ENCODE measurements around the gene FNDC3B.

The FNDC3B gene

GRCh38 chr3:172175254-172175599, 135.8 kb downstream of the FNDC3B start:
- H2AFZ ChIP-seq (ENCODE audit: low read length), result peak overlapping the region; percentile 3
- no peak overlapping the region for H4K91ac ChIP-seq (ENCODE audit: low read depth, low read length, poor library complexity)
- H3K4ac ChIP-seq (ENCODE audit: low read length), result no peak overlapping the region
- no peak overlapping the region for H3K18ac ChIP-seq (ENCODE audit: low read length)
- no CpG with 5 or more reads among the region's 3 CpGs for WGBS, 2 donors (ENCODE audit: extremely low coverage in 2 of 2, insufficient read length in 2 of 2, insufficient replicate concordance in 1 of 2)
- no peak overlapping the region for H3K23ac ChIP-seq (ENCODE audit: low read depth, low read length, poor library complexity)
- H3K4me2 ChIP-seq (ENCODE audit: insufficient read depth, low read length, poor library complexity, severe bottlenecking), result no peak overlapping the region
- no peak for DNase-seq (ENCODE audit: low spot score)
- no peak overlapping the region for H4K8ac ChIP-seq (ENCODE audit: low read depth, low read length)
- no peaks in the 10 kb centered on the region for H3K27me3 ChIP-seq (ENCODE audit: control insufficient read depth in 3 of 3, insufficient read depth in 3 of 3, low read depth in 1 of 3, low read length in 3 of 3)
- no peak overlapping the region for H2AK5ac ChIP-seq (ENCODE audit: low read depth, low read length)
- H3K36me3 ChIP-seq (replicated peaks in 1 of 2; ENCODE audit: control insufficient read depth in 2 of 2, insufficient read depth in 2 of 2, low read length in 2 of 2), result peaks cover 0 to 13% of the 10 kb centered on the region in 2 donors
- H3K27ac ChIP-seq (replicated peaks; ENCODE audit: low read length), result peak overlapping the region; percentile 48
- H2BK15ac ChIP-seq (ENCODE audit: low read length), result no peak overlapping the region
- peaks cover 3% of the 10 kb centered on the region for H3K79me1 ChIP-seq (ENCODE audit: low read depth, low read length)
- no peak overlapping the region for H2BK5ac ChIP-seq (ENCODE audit: low read length)
- no peak overlapping the region for H2BK12ac ChIP-seq (ENCODE audit: low read length)
- H3K4me3 ChIP-seq (ENCODE audit: low read length in 2 of 2), result peak overlapping the region in 1 of 2 donors; percentile 26
- no peak overlapping the region for H2BK120ac ChIP-seq (ENCODE audit: low read depth, low read length)
- no peaks in the 10 kb centered on the region for H3K9me3 ChIP-seq (replicated peaks in 1 of 2; ENCODE audit: control insufficient read depth in 2 of 2, insufficient read depth in 1 of 2, low read depth in 1 of 2, low read length in 2 of 2)
- no peak overlapping the region for H3K14ac ChIP-seq (ENCODE audit: low read length)
- no peak overlapping the region for H3K9ac ChIP-seq (ENCODE audit: low read depth, low read length, poor library complexity)
- peaks cover 16 to 39% of the 10 kb centered on the region in 2 donors for H3K4me1 ChIP-seq (ENCODE audit: control insufficient read depth in 2 of 2, insufficient read depth in 1 of 2, low read depth in 1 of 2, low read length in 2 of 2)

GRCh38 chr3:172176061-172176770, 136.8 kb downstream of the FNDC3B start:
- Histone ChIP-seq H3K23ac (ENCODE audit: low read depth, low read length, poor library complexity) (no peak overlapping the region), H2BK15ac (ENCODE audit: low read length) (no peak overlapping the region), H2BK12ac (ENCODE audit: low read length) (no peak overlapping the region), H3K14ac (ENCODE audit: low read length) (no peak overlapping the region), H3K4ac (ENCODE audit: low read length) (no peak overlapping the region), H3K9me3 (replicated peaks in 1 of 2; ENCODE audit: control insufficient read depth in 2 of 2, insufficient read depth in 1 of 2, low read depth in 1 of 2, low read length in 2 of 2) (no peaks in the 10 kb centered on the region), H3K36me3 (replicated peaks in 1 of 2; ENCODE audit: control insufficient read depth in 2 of 2, insufficient read depth in 2 of 2, low read length in 2 of 2) (peaks cover 0 to 7% of the 10 kb centered on the region in 2 donors), H3K4me3 (ENCODE audit: low read length in 2 of 2) (no peak overlapping the region), H2AFZ (ENCODE audit: low read length) (no peak overlapping the region), H3K18ac (ENCODE audit: low read length) (no peak overlapping the region), H2BK5ac (ENCODE audit: low read length) (no peak overlapping the region), H4K91ac (ENCODE audit: low read depth, low read length, poor library complexity) (no peak overlapping the region), H3K27me3 (ENCODE audit: control insufficient read depth in 3 of 3, insufficient read depth in 3 of 3, low read depth in 1 of 3, low read length in 3 of 3) (no peaks in the 10 kb centered on the region), H3K4me1 (ENCODE audit: control insufficient read depth in 2 of 2, insufficient read depth in 1 of 2, low read depth in 1 of 2, low read length in 2 of 2) (peaks cover 12 to 30% of the 10 kb centered on the region in 2 donors), H2AK5ac (ENCODE audit: low read depth, low read length) (no peak overlapping the region), H3K4me2 (ENCODE audit: insufficient read depth, low read length, poor library complexity, severe bottlenecking) (no peak overlapping the region), H3K27ac (replicated peaks; ENCODE audit: low read length) (no peak overlapping the region), H3K9ac (ENCODE audit: low read depth, low read length, poor library complexity) (no peak overlapping the region), H2BK120ac (ENCODE audit: low read depth, low read length) (no peak overlapping the region), H3K79me1 (ENCODE audit: low read depth, low read length) (peaks cover 3% of the 10 kb centered on the region), H4K8ac (ENCODE audit: low read depth, low read length) (no peak overlapping the region)
- no peak for DNase-seq (ENCODE audit: low spot score)
- no CpG with 5 or more reads among the region's 3 CpGs for WGBS, 2 donors (ENCODE audit: extremely low coverage in 2 of 2, insufficient read length in 2 of 2, insufficient replicate concordance in 1 of 2)

DNA sequence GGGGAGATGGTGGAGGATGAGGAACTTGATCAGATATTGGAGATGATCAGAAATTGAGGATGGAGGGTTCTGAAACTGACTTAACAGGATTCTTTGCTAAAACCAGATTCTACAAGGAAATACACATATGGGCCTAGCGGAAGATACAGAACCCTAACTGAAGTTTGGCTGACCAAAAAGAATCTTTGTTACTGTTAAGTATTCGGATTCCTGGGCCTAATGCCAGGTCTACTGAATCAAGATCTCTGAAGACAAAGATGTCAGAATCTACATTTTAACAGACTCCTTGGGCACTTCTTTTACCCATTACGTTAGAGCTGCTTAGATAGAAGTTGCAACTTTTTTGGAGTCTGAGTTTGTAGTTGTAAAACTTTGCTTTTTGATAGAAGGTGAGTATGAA, 137.7 kb downstream of the FNDC3B start:
- peaks cover 0 to 7% of the 10 kb centered on the region in 2 donors for H3K36me3 ChIP-seq (replicated peaks in 1 of 2; ENCODE audit: control insufficient read depth in 2 of 2, insufficient read depth in 2 of 2, low read length in 2 of 2)
- H3K9ac ChIP-seq (ENCODE audit: low read depth, low read length, poor library complexity), result no peak overlapping the region
- H4K91ac ChIP-seq (ENCODE audit: low read depth, low read length, poor library complexity), result no peak overlapping the region
- H2AFZ ChIP-seq (ENCODE audit: low read length), result no peak overlapping the region
- H2BK15ac ChIP-seq (ENCODE audit: low read length), result no peak overlapping the region
- H2BK12ac ChIP-seq (ENCODE audit: low read length), result no peak overlapping the region
- no peak overlapping the region for H2AK5ac ChIP-seq (ENCODE audit: low read depth, low read length)
- H3K4me1 ChIP-seq (ENCODE audit: control insufficient read depth in 2 of 2, insufficient read depth in 1 of 2, low read depth in 1 of 2, low read length in 2 of 2), result peaks cover 13 to 25% of the 10 kb centered on the region in 2 donors
- no peak overlapping the region for H2BK5ac ChIP-seq (ENCODE audit: low read length)
- H3K4me3 ChIP-seq (ENCODE audit: low read length in 2 of 2), result no peak overlapping the region
- no peaks in the 10 kb centered on the region for H3K9me3 ChIP-seq (replicated peaks in 1 of 2; ENCODE audit: control insufficient read depth in 2 of 2, insufficient read depth in 1 of 2, low read depth in 1 of 2, low read length in 2 of 2)
- no peak for DNase-seq (ENCODE audit: low spot score)
- H3K79me1 ChIP-seq (ENCODE audit: low read depth, low read length), result peaks cover 3% of the 10 kb centered on the region
- no peaks in the 10 kb centered on the region for H3K27me3 ChIP-seq (ENCODE audit: control insufficient read depth in 3 of 3, insufficient read depth in 3 of 3, low read depth in 1 of 3, low read length in 3 of 3)
- no peak overlapping the region for H3K18ac ChIP-seq (ENCODE audit: low read length)
- H3K4me2 ChIP-seq (ENCODE audit: insufficient read depth, low read length, poor library complexity, severe bottlenecking), result no peak overlapping the region
- H2BK120ac ChIP-seq (ENCODE audit: low read depth, low read length), result no peak overlapping the region
- H3K27ac ChIP-seq (replicated peaks; ENCODE audit: low read length), result no peak overlapping the region
- WGBS, 2 donors (ENCODE audit: extremely low coverage in 2 of 2, insufficient read length in 2 of 2, insufficient replicate concordance in 1 of 2), result no CpG with 5 or more reads among the region's 3 CpGs
- no peak overlapping the region for H3K4ac ChIP-seq (ENCODE audit: low read length)
- H4K8ac ChIP-seq (ENCODE audit: low read depth, low read length), result no peak overlapping the region
- H3K14ac ChIP-seq (ENCODE audit: low read length), result no peak overlapping the region
- no peak overlapping the region for H3K23ac ChIP-seq (ENCODE audit: low read depth, low read length, poor library complexity)

- Histone ChIP-seq H2AFZ (ENCODE audit: low read length) (no peak overlapping the region), H2BK120ac (ENCODE audit: low read depth, low read length) (no peak overlapping the region), H3K4me1 (ENCODE audit: control insufficient read depth in 2 of 2, insufficient read depth in 1 of 2, low read depth in 1 of 2, low read length in 2 of 2) (peaks cover 13 to 31% of the 10 kb centered on the region in 2 donors), H2AK5ac (ENCODE audit: low read depth, low read length) (no peak overlapping the region), H3K4ac (ENCODE audit: low read length) (no peak overlapping the region), H3K9ac (ENCODE audit: low read depth, low read length, poor library complexity) (no peak overlapping the region), H3K4me2 (ENCODE audit: insufficient read depth, low read length, poor library complexity, severe bottlenecking) (no peak overlapping the region), H2BK12ac (ENCODE audit: low read length) (no peak overlapping the region), H2BK15ac (ENCODE audit: low read length) (no peak overlapping the region), H2BK5ac (ENCODE audit: low read length) (no peak overlapping the region), H3K14ac (ENCODE audit: low read length) (no peak overlapping the region), H3K9me3 (replicated peaks in 1 of 2; ENCODE audit: control insufficient read depth in 2 of 2, insufficient read depth in 1 of 2, low read depth in 1 of 2, low read length in 2 of 2) (no peaks in the 10 kb centered on the region), H3K27me3 (ENCODE audit: control insufficient read depth in 3 of 3, insufficient read depth in 3 of 3, low read depth in 1 of 3, low read length in 3 of 3) (no peaks in the 10 kb centered on the region), H3K18ac (ENCODE audit: low read length) (no peak overlapping the region), H3K27ac (replicated peaks; ENCODE audit: low read length) (no peak overlapping the region), H4K91ac (ENCODE audit: low read depth, low read length, poor library complexity) (no peak overlapping the region), H4K8ac (ENCODE audit: low read depth, low read length) (no peak overlapping the region), H3K79me1 (ENCODE audit: low read depth, low read length) (peaks cover 3% of the 10 kb centered on the region), H3K4me3 (ENCODE audit: low read length in 2 of 2) (no peak overlapping the region), H3K36me3 (replicated peaks in 1 of 2; ENCODE audit: control insufficient read depth in 2 of 2, insufficient read depth in 2 of 2, low read length in 2 of 2) (peaks cover 0 to 7% of the 10 kb centered on the region in 2 donors), H3K23ac (ENCODE audit: low read depth, low read length, poor library complexity) (no peak overlapping the region)
- no peak for DNase-seq (ENCODE audit: low spot score)
- no CpG with 5 or more reads among the region's 2 CpGs for WGBS, 2 donors (ENCODE audit: extremely low coverage in 2 of 2, insufficient read length in 2 of 2, insufficient replicate concordance in 1 of 2)
Measured at GRCh38 chr3:172177803-172178316, 138.5 kb downstream of the FNDC3B start.
